Daoy (cell line): Measurements from ENCODE around the gene SLX4IP. TPM values are rescaled to one million over a fixed set of nuclear protein-coding genes. Genes with fewer than 3 reads are reported as not detected.
A peak's percentile ranks its signal among the peaks of the same experiment; 100 is the strongest.

ENCODE experiments used
- DNase-seq: peaks from one replicate; pipeline ENCODE4 v3.0.0-alpha.2; 2015; ENCODE audit warnings: low read depth
- total RNA-seq: library from RNA; depleted of rRNA; stranded (reverse); fragments of >200 nt; shearing (Covaris generic); gene quantifications from 2 replicates; pipeline ENCODE4 v1.2.3, GENCODE V29; 2014

The SLX4IP gene
- total RNA-seq, 1 experiment from 2014 or later: 3.1 TPM

DNA sequence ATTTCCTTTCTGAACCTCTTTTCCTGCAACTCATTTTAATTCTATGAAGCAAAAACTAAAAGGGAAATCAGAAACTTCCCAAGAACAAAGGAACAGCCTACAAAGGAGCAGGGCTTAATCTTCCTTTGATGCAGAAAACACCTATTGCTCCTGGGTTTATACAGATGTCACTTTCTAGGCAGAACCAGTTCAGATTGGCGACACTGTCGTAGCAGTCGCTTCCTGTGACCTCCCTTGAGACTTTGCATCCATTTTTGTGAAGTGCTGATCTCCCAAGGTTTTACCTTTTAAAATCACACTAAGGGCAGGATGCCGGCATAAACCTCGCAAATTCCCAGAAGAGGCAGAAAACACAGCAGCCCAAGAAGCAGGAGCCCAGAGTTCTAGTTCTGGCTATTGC, 198.6 kb downstream of the SLX4IP start:
- no peak for DNase-seq

DNA sequence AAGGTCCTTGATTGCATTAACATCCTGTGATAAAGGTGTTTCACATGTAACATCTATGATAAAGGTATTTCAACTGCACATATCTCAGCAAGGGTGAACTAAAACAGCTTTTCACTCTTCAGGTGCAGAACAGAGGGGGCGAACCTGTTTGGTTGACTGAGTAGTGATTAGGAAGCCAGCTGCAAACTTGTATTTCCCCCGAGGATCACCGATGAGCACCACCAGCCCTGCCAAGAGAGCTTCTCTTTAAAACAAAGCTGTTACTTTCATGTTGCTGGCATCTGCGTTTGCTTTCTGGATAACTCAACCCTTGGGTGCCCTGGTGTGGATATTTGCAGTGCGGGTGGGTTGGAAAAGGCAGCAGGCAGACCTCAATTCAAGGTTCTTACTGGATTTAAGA, 199.1 kb downstream of the SLX4IP start:
- DNase-seq: no peak

DNA sequence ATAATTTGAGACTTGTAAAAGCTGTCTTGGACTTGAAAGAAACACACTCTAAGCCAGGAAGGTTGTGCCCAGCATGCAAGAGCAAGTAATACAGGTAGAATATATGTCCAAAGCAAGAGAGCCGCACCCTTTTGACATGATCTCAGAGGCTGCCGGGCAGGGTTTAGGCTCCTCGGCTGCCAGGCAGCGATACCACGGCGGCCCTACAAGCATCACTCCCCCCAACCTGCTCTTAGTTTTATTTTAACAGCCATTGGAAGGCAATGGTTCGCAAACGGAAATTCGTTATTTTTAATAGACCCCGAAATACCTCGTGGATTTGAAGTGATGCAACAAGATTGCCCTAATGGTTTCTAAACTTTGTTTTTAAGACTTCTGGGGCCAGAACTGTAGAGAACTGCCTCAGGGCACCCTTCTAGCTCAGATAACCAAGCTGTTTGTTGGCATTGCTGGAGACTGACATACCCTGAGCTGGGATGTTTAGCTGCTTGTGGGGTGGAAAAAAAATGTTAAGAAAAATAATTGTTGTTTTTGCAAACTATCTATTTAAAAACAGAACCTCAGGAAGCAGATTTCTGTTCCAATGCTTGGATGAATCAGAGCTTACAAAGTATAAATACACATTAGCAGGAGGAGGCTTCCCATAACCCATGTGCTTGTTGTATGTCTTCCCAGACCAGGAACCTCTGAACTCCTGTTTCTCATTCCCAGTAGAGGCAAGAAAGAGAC, 199.7 kb downstream of the SLX4IP start:
- no peak for DNase-seq

DNA sequence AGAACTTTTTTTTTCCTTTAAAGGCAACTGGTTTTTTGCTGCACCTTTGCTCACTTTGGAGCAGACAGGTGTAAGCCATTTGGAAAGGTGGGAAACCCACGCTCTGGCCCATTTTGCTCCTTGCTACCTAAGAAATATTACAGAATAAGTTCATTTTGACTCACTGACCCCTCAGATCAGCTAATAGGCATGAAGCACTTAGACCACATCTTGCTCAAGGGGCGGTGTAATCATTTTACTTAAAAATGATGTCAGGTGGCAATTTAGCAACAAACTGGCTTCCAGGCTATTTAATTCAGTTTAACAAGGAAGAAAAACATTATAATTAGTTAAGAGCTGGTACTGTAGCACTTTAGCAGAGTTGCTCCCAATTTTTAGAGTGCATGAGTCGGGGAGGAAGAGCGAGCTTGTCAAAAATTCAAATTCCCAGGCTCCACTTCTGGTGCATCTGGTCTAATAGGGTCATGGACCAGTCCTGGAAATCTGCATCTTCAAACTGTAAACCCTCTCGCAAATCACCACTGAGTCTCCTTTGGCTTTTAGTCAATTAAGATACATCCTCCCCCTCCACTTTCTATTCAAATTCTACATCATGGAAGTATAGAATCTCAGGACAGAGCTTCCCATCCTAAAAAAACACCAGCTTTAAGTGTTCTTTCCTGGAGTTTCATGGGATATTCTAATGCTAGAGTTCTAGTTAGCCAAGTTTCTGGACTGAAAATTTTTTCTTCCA, 200.5 kb downstream of the SLX4IP start:
- no peak for DNase-seq

DNA sequence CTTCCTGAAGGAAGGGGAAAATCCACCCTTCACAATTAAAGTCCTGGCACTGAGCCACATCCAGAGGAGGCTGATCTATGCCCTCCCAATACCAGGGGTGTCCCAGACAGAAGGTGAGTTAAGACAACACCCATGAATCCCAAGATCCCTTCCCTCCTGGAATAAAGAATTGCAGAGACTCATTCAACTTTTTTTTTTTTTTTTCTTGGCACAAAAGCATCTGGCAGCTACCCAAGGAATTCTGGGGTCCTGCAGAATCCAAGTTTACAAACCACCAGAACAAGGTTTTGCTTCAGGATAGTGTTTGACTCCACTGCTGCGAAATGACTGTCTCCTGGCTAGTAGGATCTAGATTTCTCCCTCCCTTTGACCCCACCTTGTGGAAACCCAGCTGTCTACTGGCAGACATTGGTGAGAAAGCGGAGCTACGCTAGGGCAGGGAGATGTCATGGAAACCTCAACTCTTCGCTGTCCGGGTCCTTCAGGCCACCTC, 201.3 kb downstream of the SLX4IP start:
- DNase-seq: no peak

DNA sequence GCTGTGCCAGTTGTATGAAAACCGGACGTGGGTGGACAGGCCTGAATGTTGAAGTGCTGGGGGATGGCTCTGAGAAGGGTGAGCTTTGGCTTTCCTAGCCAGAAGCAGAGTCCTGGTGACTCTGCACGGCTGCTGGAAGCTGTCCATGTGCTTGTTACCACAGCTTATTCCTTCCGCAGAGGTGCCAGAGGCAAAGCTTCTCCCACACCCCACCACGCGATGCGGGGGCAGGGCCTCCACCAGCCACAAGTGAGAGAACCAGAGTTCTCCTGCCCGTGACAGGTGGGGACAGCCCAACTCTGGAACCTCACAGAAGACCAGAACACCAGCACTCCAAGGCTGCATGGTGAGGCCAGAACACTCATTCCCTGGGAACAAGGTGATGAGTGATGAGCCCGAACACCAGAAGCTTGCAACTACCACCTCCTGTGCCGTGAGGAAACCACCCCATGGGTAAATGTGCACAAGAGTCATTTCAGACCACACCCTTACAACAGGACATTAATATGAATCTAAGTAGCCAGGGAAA, 202.0 kb downstream of the SLX4IP start:
- DNase-seq: peak; percentile 54

DNA sequence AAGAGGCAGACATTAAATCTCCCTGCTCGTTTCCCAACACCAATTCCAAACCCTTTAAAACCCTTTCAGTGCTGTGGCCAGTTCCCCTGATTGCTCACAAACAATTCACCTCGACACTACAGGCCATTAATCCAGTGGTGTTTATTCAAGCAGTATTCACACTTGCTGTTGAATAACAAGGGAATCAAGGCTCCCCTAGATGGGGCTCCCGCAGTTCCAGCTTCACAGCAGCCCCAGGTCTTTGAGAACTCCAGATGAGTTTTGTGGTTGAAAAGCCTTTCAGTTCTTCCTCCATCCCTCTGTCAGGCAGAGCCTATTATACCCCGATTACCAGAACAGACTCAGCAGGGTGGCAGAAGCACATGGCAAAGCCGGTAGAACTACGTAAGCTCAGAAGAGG, 202.5 kb downstream of the SLX4IP start:
- DNase-seq: no peak

DNA sequence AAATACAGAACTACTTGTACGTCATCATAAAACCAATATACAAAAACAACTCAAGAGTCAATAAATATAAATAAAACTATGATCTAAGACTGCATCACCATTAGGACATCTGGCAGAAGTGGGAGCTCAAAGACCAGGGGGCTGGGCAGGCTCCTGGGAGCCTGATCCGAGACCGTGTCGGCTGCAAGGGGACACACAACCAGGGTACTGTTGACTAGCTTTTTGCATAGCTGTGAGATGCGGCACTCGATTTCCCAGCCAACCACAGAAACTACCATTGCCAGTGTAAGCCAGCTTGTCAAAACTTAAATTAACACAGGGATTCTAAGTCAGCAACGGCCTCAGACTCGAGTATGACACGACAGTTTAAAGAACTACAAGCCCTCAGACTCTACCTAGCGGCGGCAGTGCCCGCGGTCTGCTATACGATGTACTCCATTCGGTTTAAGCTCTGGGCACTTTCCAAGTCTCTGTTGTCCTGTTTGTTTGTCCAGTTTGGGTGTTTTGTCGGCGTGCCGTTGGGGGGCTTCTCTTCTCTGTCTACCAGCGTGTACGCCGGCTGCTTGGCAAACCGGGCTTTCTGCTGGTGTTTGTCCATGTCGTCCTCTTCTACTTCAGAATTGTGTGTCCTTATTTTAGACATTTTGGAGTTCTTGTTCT, 204.1 kb downstream of the SLX4IP start:
- DNase-seq: no peak

DNA sequence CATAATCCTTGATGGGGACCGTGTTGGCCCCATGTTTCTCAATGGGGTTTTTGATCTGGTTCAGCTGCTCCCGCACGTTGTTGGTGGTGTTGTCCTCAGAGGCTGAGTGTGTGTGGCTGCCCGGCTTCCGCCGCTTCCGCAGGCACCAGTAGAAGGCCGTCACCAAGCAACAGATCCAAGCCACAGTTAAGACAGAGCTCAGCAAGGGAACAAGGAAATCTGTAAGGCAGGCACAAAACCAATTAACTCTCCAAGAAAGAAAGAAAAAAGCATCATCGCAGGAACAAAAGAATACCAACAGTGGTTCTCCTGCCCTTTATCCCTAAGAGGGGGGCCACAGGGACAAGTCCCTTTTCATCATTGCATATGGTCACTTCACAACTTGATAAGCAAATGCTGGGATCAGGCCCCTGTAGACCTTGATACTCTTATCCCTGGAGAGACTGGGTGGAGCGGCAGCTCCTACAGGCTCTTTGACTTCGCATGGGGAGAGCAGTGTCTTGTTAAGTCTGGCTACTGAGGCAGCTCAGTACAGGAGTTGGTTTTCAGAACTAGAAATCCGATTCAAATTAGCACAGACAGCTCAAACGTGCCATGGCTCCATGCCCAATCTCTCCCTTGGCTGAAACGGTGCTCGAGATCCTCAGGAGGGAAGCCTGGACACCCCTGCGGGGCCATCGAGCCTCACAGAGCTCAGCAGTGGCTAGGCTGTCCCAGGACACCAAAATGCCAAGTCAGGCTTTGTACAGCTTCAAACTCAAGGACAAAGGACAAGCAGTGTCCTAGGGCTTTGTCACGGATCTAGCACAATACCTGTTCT, 204.8 kb downstream of the SLX4IP start:
- no peak for DNase-seq

DNA sequence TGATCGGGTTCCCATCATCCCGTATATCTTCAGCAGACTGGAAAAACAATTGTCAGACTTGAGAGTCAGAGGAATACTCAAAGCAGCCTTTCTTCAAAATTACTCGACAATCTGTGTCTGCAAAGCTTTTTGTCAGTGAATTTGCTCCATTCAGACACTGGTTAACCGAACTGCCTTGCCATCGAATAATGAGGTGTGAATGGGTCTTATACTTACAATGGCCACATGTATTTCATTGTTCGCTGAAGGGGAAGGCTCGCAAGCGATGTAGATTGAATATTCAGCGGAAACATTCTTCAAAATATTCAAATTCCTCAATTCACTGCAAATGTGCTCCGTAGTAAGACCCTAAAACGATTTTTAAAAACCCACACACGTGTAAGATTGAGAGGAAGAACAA, 205.8 kb downstream of the SLX4IP start:
- no peak for DNase-seq

DNA sequence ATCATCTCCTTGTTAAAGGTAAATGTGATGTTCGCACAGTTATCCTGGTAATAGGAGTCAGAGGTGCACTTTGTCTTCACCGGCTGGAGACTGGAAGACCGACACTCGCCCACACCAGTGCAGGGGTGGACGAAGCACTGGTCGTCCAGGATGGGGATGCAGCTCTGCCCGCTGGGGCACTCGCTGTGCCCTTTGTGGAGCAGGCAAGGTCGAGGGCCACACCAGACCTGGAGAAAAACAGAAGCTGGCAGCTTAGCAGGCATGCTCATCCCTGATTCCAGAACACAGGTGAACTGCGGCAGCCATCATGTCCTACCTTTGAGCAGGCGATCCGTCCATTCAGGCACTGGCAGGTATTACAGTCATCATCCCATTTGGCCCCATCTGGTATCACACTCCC, 206.4 kb downstream of the SLX4IP start:
- no peak for DNase-seq

DNA sequence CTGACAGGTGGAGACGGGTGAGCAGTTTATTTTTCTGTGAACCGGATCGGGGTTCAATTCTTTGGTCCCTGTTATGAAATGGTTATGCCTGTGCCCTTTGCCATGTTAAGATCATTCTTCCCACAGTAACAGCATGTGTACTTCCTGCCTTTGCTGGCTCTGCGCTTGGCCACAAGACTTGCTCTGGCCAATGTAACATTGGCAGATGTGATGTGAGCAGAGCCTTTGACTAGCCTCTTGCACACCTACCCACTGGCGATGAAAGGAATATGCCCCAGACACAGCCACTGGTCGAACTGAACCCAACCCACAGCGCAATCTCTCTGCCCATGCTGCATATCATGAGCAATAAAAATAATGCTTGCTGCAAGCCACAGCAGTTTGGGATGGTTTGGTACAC, 206.8 kb downstream of the SLX4IP start:
- no peak for DNase-seq

DNA sequence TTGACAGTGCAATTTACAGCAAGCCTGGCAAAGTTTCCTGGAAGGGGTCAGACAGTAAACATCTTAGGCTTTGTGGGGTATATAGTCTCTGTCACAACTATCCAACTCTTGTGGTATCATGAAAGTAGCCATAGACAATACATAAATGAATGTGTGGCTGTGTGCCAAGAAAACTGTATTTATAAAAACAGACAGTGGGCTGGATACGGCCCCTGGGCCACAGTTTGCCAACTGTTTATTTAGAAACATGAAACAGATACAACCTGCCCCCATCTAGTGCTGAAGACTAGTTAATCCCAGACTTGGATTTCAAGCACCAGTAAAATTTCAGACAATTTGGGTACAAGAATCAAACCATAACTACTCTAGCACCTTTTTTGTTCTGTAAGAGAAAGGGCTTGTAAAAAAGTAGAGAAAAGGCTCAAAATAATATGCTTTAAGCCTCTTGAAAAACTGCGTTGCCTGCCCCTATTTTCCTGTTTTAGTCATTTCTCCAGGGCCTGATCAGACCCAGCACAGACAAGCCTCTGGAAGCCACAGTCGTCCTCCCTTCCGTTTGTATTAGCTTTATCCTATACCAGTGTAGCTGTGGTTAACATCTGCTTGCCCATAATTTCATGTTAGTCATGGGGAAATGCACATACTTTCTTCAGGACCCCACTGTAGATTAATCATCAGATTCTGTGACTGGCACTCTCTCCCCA, 207.9 kb downstream of the SLX4IP start:
- DNase-seq: peak; percentile 72

DNA sequence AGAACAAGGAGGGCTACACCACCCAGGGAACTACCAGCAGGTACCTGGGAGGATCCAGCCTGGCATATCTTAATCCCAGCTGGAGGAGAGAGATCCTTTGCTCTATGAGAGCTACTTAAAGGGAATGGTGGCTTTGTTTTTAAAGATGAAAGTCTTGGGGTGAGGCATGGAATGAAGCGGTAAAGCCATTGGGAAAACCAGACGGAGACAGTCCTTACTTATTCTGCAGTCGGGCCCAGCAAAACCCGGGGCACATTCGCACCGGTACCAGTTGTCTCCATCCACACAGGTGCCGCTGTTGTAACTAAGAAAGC, 208.4 kb downstream of the SLX4IP start:
- no peak for DNase-seq

DNA sequence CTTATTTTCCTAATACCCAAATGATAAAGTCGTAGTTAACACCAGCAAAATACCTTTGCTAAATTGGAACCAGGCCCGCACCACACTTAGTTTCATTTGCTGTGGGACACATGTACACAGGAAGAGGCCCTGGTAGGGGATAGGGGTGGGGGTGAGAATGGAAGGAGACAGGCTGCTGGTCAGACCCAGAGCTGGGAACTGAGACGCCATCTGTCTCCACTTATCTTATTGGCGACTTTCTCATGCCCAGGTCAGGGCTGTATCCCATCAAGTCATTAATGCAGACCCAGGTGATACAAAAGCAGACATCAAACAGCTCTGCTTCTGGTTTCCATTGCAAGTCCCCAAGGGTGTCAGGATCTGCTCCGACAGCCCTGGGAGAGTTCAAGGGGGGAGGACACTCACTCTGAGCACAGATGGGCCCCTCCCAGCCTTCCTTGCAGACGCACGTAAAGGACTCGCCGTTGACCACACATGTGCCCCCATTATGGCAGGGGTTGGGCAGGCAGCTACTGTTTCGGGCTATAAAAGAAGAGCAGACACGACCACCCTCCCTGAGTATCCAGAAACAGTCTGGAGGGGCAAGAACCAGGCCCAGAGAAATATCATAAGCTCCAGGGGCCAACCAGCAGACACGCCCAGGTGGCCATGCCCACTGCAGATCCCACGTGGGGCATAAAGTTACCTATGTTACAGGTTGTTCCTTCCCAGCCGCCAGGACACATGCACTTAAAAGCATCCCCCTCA, 209.5 kb downstream of the SLX4IP start:
- no peak for DNase-seq

DNA sequence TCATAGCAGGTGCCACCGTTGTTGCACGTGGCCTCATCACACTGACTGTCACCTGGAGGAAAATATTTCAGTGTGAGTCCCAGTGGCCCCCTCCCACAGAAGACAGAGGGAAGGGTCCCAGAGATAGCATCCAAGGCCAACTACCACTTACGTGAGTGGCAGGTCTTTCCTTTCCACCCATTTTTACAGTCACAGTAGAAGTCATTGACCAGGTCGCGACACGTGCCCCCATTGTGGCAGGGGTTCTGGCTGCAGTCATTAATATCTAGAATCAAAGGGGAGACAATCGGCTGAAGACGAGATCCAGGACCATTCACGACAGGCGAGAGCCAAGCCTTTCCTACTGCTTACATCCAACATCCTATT, 210.1 kb downstream of the SLX4IP start:
- no peak for DNase-seq

DNA sequence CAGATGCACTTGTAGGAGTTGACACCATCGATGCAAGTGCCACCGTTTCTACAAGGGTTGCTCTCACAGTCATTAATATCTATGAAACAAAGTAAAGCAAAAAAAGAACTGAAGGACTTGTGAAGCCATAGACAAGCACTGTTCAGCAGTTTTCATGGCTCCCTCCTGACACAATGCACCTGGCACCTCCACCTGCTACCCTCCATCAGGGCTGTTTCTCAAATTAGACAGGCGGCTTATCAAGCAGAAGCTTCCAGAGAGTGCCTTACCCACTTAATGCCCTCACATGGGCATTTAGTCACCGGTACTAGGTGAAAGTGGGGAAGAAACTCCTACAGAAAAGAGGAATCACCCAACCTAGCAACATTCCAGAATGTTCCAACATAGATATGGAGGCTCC, 210.9 kb downstream of the SLX4IP start:
- DNase-seq: no peak

DNA sequence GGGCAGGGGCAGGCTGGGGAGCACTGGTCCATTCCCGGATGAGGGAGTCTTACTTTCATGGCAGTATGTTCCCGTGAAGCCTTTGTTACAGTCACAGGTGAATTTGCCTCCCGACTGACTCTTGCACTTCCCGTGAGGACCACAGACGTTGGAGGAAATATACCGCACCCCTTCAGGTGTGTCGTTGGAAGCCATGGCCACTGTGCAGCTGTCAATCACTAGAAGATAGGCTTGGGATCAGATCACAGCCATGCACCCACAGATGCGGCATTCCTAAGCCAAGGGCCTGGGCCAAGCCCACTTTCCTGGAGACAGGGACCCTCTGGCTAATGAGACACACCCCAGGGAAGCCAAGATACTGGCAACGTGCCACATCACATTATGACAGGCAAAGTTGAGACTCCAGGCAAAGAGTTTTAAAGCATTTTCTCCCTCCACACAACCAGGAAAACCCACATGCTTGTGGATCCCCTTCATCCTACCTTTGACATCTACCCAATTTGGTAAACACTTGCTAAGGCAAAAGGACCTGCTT, 211.8 kb downstream of the SLX4IP start:
- DNase-seq: no peak

DNA sequence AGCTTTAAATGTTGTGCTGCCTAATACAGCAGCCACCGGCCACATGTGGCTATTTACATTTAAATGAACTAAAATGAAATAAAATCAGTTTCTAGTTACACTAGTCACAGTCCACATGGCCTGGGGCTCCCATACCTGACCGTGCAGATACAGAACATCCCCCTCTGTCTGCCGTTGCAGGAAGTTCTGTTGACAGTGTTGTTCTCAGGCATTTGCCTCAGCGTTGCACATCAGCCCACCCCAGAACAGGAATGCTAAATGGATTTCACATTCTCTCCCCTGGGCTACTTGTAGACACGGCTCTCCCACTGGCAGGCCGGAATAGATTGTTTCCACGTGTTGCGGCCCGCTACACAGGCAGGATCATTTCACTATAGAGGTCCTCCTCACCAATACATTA, 212.4 kb downstream of the SLX4IP start:
- no peak for DNase-seq

DNA sequence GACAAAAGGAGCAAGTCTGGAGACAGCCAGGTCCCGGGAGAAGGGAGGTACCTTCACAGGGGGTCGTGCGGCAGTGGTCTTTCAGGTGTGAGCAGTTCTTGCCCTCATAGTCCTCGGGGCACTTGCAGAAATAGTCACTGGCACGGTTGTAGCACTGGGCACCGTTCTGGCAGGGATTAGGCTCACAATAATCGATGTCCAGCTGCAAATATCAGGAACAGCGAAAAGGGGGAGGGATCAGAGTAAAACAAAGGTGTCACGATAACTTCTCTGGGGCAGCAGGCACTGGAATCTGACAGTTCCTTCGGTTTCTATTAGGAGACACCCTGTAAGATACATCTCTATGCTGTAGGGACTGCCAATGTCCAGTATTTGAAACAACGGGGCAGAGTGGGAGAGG, 212.8 kb downstream of the SLX4IP start:
- no peak for DNase-seq
